Cardiac muscle cell (in vitro differentiated cells and primary cell): ENCODE data around the gene NPC2. TPM values are rescaled to one million over a fixed set of nuclear protein-coding genes. Genes with fewer than 3 reads are reported as not detected.

Experiments used
- DNase-seq, 2 donors: peaks; one replicate each; pipeline versions ENCODE4 v3.0.0 to v3.0.0-alpha.2; 2010 to 2017; ENCODE audit warnings: low read depth in 1 of 2, low spot score in 1 of 2
- H3K27ac ChIP-seq: fragments of 200-600 bp; sonication (generic); 2 replicates; pipeline ENCODE4 v1.5.1; 2016
- H3K27me3 ChIP-seq: fragments of 200-600 bp; sonication (generic); 2 replicates; pipeline ENCODE4 v1.6.0; 2016; ENCODE audit warnings: control low read depth
- H3K36me3 ChIP-seq: fragments of 200-600 bp; sonication (generic); 2 replicates; pipeline ENCODE4 v1.5.1; 2016; ENCODE audit warnings: control low read depth
- H3K4me1 ChIP-seq: fragments of 200-600 bp; sonication (generic); 2 replicates; pipeline ENCODE4 v1.8.1; 2017; ENCODE audit warnings: low read depth, mild to moderate bottlenecking, mixed run types
- H3K4me3 ChIP-seq: fragments of 200-600 bp; sonication (generic); 2 replicates; pipeline ENCODE4 v1.5.1; 2016; ENCODE audit warnings: mild to moderate bottlenecking
- H3K9me3 ChIP-seq: fragments of 200-600 bp; sonication (generic); 2 replicates; pipeline ENCODE4 v1.5.1; 2017; ENCODE audit warnings: low read depth, mild to moderate bottlenecking, control low read depth
- CTCF ChIP-seq: IDR thresholded peaks from 2 replicates; pipeline ENCODE4 v1.5.1; 2012; ENCODE audit warnings: low read depth, mild to moderate bottlenecking, low read length
- polyA plus RNA-seq: library from polyadenylated mRNA; unstranded; fragments of >200 nt; fragmentation: Nextera tagmentation; extraction: Ambion mirVana; gene quantifications from 2 replicates; pipeline ENCODE4 v1.2.1, GENCODE V29; 2016
- total RNA-seq: library from RNA; depleted of rRNA; stranded (reverse); fragments of >200 nt; gene quantifications from 2 replicates; pipeline ENCODE4 v1.2.3, GENCODE V29; 2016

NPC2 gene
- total and polyA plus RNA-seq, 2 experiments from 2014 or later = 243 to 310 TPM

- Histone ChIP-seq H3K27ac (no peak overlapping the region), H3K4me1 (peaks cover 9% of the 10 kb centered on the region), H3K9me3 (no peaks in the 10 kb centered on the region), H3K27me3 (no peaks in the 10 kb centered on the region), H3K36me3 (peaks cover 11% of the 10 kb centered on the region), H3K4me3 (no peak overlapping the region)
- DNase-seq = peak in 1 of 2 donors; percentile 63
- no peak for TF ChIP-seq CTCF
Observed at GRCh38 chr14:74475678-74476077, 17.4 kb downstream of the NPC2 start.

GRCh38 chr14:74474376-74474775 is 18.7 kb downstream of the NPC2 start:
- peaks cover 4% of the 10 kb centered on the region for H3K4me1 ChIP-seq
- H3K27me3 ChIP-seq = no peaks in the 10 kb centered on the region
- DNase-seq = peak in 1 of 2 donors; percentile 26
- H3K9me3 ChIP-seq = no peaks in the 10 kb centered on the region
- no peak overlapping the region for H3K27ac ChIP-seq
- no peak for TF ChIP-seq CTCF
- peaks cover 7% of the 10 kb centered on the region for H3K36me3 ChIP-seq
- no peak overlapping the region for H3K4me3 ChIP-seq

GRCh38 chr14:74472601-74473000 is 20.5 kb downstream of the NPC2 start:
- no peak for DNase-seq
- H3K9me3 ChIP-seq = no peaks in the 10 kb centered on the region
- no peak overlapping the region for H3K4me3 ChIP-seq
- peaks cover 4% of the 10 kb centered on the region for H3K36me3 ChIP-seq
- no peaks in the 10 kb centered on the region for H3K27me3 ChIP-seq
- peaks cover 4% of the 10 kb centered on the region for H3K4me1 ChIP-seq
- no peak overlapping the region for H3K27ac ChIP-seq
- TF ChIP-seq CTCF = no peak

GRCh38 chr14:74469548-74470518 is 23.3 kb downstream of the NPC2 start:
- Histone ChIP-seq H3K4me1 (peaks cover 11% of the 10 kb centered on the region), H3K9me3 (no peaks in the 10 kb centered on the region), H3K4me3 (no peak overlapping the region), H3K36me3 (peaks cover 4% of the 10 kb centered on the region), H3K27me3 (no peaks in the 10 kb centered on the region), H3K27ac (no peak overlapping the region)
- TF ChIP-seq CTCF = no peak
- no peak for DNase-seq

GRCh38 chr14:74468513-74468912 is 24.6 kb downstream of the NPC2 start:
- Histone ChIP-seq H3K4me3 (no peak overlapping the region), H3K4me1 (peaks cover 16% of the 10 kb centered on the region), H3K27me3 (no peaks in the 10 kb centered on the region), H3K9me3 (no peaks in the 10 kb centered on the region), H3K27ac (no peak overlapping the region), H3K36me3 (peaks cover 2% of the 10 kb centered on the region)
- no peak for DNase-seq
- TF ChIP-seq CTCF = no peak
